ENCODE data around the gene SP140L. TPM values are rescaled to one million over a fixed set of nuclear protein-coding genes. Genes with fewer than 3 reads are reported as not detected.
"Not testable (repeated sequence)": the region's sequence is repeated elsewhere in the genome, so short reads cannot be mapped to it uniquely, and the experiment has no call there.

SP140L gene
- total RNA-seq, 4 donors from 2014 or later = 4.8 to 17.2 (median 7.7) TPM

GRCh38 chr2:230308402-230309000 is 18.5 kb upstream of the SP140L start:
- WGBS, 2 donors = 85 to 90% methylated on average over 12 of the region's 12 CpGs
- Histone ChIP-seq H3K36me3 (no peaks in the 10 kb centered on the region), H3K27ac (no peak overlapping the region), H3K4me1 (no peaks in the 10 kb centered on the region), H3K9me3 (peaks cover 0 to 10% (median 0%) of the 10 kb centered on the region in 3 donors), H3K27me3 (no peaks in the 10 kb centered on the region), H3K4me3 (no peak overlapping the region)
- no peak for TF ChIP-seq POLR2A (IDR thresholded peaks at IDR 0.05)
- no peak for TF ChIP-seq CTCF (IDR thresholded peaks at IDR 0.05)
- intact Hi-C loops (cut with DNase I) = no loop called here
- no peak for DNase-seq

GRCh38 chr2:230310792-230311191 is 16.2 kb upstream of the SP140L start:
- intact Hi-C loops (cut with DNase I); H3K27me3 ChIP-seq; H3K27ac ChIP-seq; DNase-seq; H3K9me3 ChIP-seq; H3K4me3 ChIP-seq; H3K4me1 ChIP-seq; H3K36me3 ChIP-seq: not testable (repeated sequence)
- 60 to 86% methylated on average over 1 of the region's 5 CpGs for WGBS, 2 donors

GRCh38 chr2:230311634-230312033 is 15.4 kb upstream of the SP140L start:
- 18% methylated on average over 1 of the region's 1 CpG; no CpG with 5 or more reads in 1 of the 2 donors for whole genome bisulfite sequencing, 2 donors
- H3K36me3 ChIP-seq; H3K4me3 ChIP-seq; H3K9me3 ChIP-seq; H3K27ac ChIP-seq; intact Hi-C loops (cut with DNase I); H3K4me1 ChIP-seq; DNase-seq; H3K27me3 ChIP-seq: not testable (repeated sequence)

GRCh38 chr2:230312638-230313037 is 14.4 kb upstream of the SP140L start:
- H3K4me1 ChIP-seq = no peaks in the 10 kb centered on the region
- WGBS, 2 donors = 76 to 85% methylated on average over 2 of the region's 2 CpGs
- intact Hi-C loops (cut with DNase I) = no loop called here
- no peak for DNase-seq
- no peak overlapping the region for H3K4me3 ChIP-seq
- H3K36me3 ChIP-seq = no peaks in the 10 kb centered on the region
- no peak overlapping the region for H3K27ac ChIP-seq
- H3K9me3 ChIP-seq = no peaks in the 10 kb centered on the region
- H3K27me3 ChIP-seq = no peaks in the 10 kb centered on the region
- TF ChIP-seq POLR2A (IDR thresholded peaks at IDR 0.05) (no peak), CTCF (IDR thresholded peaks at IDR 0.05) (no peak)

GRCh38 chr2:230317366-230317765 is 9.6 kb upstream of the SP140L start:
- H3K27ac ChIP-seq = no peak overlapping the region
- WGBS, 2 donors = 83 to 90% methylated on average over 1 to 2 of the region's 3 CpGs
- intact Hi-C loops (cut with DNase I) = no loop called here

More at GRCh38 chr2:230317366-230317765, 9.6 kb upstream of the SP140L start:
- TF ChIP-seq CTCF (IDR thresholded peaks at IDR 0.05) = no peak
- TF ChIP-seq POLR2A (IDR thresholded peaks at IDR 0.05) = no peak
- no peak for DNase-seq
- no peak overlapping the region for H3K4me3 ChIP-seq
- peaks cover 0 to 9% (median 0%) of the 10 kb centered on the region in 3 donors for H3K4me1 ChIP-seq
- H3K36me3 ChIP-seq = no peaks in the 10 kb centered on the region
- no peaks in the 10 kb centered on the region for H3K27me3 ChIP-seq
- no peaks in the 10 kb centered on the region for H3K9me3 ChIP-seq
